Fibroblast of pulmonary artery (primary cell): ENCODE measurements around the gene CDC42BPA.
"Not testable (repeated sequence)": the region's sequence is repeated elsewhere in the genome, so short reads cannot be mapped to it uniquely, and the experiment has no call there.

Source experiments
- DNase-seq: peaks from one replicate; pipeline ENCODE4 v3.0.0-alpha.2; 2010; ENCODE audit warnings: low read depth
- H3K4me3 ChIP-seq: replicated peaks from 2 replicates; pipeline ENCODE4 v1.5.1; 2011; ENCODE audit warnings: low read depth, mild to moderate bottlenecking, control low read depth, low read length, moderate library complexity
- TF ChIP-seq, protein P1 (sequence below): IDR thresholded peaks from 2 replicates; pipeline ENCODE4 v1.5.1; 2011; ENCODE audit warnings: mild to moderate bottlenecking, control low read depth, low read length, inconsistent platforms; ENCODE audit errors: missing control alignments

Gene CDC42BPA

DNA sequence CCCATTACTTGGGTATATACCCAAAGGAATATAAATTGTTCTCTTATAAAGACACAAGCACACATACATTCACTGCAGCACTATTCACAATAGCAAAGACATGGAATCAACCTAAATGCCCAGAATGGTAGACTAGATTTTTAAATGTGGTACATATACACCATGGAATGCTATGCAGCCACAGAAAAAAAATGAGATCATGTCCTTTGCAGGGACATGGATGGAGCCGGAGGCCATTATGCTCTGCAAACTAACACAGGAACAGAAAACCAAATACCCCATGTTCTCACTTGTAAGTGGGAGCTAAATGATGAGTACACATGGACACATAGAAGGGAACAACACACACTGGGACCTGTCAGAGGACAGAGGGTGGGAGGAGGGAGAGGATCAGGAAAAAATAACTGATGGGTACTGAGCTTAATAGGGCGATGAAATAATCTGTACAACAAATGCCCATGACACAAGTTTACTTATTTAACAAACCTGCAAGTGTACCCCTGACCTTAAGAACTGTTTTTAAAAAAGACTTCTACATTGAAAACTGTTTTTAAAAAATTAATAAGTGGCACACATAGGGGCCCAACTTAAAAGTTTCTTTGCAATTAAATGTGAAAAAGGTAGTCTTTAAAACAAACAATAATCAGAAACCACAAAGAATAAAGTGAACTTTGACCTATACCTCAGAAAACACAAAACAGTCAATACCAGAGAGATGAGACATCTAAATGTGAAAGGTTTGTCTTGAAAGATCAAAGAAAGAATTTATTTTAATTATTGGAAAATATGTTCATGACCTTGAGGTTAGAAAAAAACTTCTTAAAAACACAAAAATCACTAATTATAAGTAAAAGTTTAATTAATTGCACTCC lies 75.2 kb downstream of the CDC42BPA start:
- TF ChIP-seq, protein P1, sequence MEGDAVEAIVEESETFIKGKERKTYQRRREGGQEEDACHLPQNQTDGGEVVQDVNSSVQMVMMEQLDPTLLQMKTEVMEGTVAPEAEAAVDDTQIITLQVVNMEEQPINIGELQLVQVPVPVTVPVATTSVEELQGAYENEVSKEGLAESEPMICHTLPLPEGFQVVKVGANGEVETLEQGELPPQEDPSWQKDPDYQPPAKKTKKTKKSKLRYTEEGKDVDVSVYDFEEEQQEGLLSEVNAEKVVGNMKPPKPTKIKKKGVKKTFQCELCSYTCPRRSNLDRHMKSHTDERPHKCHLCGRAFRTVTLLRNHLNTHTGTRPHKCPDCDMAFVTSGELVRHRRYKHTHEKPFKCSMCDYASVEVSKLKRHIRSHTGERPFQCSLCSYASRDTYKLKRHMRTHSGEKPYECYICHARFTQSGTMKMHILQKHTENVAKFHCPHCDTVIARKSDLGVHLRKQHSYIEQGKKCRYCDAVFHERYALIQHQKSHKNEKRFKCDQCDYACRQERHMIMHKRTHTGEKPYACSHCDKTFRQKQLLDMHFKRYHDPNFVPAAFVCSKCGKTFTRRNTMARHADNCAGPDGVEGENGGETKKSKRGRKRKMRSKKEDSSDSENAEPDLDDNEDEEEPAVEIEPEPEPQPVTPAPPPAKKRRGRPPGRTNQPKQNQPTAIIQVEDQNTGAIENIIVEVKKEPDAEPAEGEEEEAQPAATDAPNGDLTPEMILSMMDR: no peak
- DNase-seq: no peak
- no peak overlapping the region for H3K4me3 ChIP-seq

GRCh38 chr1:227240983-227241382 lies 77.3 kb downstream of the CDC42BPA start:
- no peak for DNase-seq
- TF ChIP-seq, protein P1: no peak

GRCh38 chr1:227234998-227235405 lies 83.3 kb downstream of the CDC42BPA start:
- H3K4me3 ChIP-seq: no peak overlapping the region
- TF ChIP-seq, protein P1: peak; percentile 66
- peak; percentile 82 for DNase-seq

More at GRCh38 chr1:227240983-227241382, 77.3 kb downstream of the CDC42BPA start:
- no peak overlapping the region for H3K4me3 ChIP-seq

DNA sequence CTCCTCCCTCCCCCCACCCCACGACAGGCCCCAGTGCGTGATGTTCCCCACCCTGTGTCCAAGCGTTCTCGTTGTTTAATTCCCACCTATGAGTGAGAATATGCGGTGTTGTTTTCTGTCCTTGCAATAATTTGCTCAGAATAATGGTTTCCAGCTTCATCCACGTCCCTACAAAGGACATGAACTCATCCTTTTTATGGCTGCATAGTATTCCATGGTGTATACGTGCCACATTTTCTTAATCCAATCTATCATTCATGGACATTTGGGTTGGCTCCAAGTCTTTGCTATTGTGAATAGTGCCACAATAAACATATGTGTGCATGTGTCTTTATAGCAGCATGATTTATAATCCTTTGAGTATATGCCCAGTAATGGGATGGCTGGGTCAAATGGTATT lies 87.2 kb downstream of the CDC42BPA start:
- DNase-seq, H3K4me3 ChIP-seq: not testable (repeated sequence)

- DNase-seq: no peak
- no peak overlapping the region for H3K4me3 ChIP-seq
- TF ChIP-seq, protein P1: no peak
Observed at GRCh38 chr1:227228201-227228600, 90.1 kb downstream of the CDC42BPA start.

DNA sequence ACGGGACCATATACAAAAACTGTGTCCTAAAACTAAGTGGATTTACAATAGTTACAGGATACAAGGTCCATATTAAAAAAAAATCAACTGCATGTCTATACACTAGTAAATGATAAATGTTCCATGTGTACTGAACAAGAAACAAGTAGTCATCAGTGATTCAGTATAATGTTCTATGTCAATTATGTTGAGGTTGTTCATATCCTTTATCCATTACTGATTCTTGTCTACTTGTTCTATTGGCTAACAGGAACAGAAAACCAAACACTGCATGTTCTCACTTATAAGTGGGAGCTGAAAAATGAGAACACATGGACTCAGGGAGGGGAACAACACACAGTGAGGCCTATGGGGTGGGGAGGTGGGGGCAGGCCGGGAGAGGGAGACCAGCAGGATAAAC lies 90.5 kb downstream of the CDC42BPA start:
- no peak for DNase-seq
- TF ChIP-seq, protein P1: no peak

DNA sequence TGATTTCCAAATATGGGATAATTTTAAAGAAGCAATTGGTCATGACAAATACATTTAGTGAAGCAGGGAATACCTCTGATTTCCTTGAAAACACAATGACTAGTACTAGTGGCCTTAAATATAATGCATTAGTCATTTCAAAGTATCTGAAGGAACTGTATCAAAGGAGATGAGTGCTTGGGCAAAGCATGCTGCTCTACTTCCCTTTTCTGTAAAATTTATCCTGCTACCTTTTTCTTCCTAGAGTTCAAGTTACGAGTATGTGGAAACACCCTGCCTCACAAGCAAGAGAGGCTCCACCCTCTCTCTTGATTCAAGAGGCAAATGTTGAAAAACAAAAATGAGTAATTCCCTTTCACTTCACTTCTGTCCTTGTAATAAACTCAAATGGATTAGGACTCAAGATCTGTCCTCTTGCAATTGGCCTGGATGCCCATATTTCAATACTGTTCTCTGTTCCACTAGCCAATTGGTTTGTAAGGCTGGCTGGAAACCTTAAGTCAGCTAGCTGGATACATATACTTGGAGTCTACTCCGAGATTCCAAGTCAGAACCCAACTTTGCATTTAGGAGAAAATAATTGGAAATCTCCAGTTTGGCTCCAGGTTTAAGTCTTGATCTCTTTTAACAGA lies 92.5 kb downstream of the CDC42BPA start:
- H3K4me3 ChIP-seq: peak overlapping the region; percentile 20
- peak; percentile 79 for DNase-seq
- TF ChIP-seq, protein P1: no peak

More for the DNA sequence above, 90.5 kb downstream of the CDC42BPA start:
- H3K4me3 ChIP-seq: no peak overlapping the region
